Mononuclear cell (primary cell): Measurements from ENCODE around the gene SUMO2. TPM values are rescaled to one million over a fixed set of nuclear protein-coding genes. Genes with fewer than 3 reads are reported as not detected.
"Not testable (repeated sequence)": the region's sequence is repeated elsewhere in the genome, so short reads cannot be mapped to it uniquely, and the experiment has no call there.

Source experiments
- H3K27me3 ChIP-seq: 2 replicates; pipeline ENCODE4 v1.6.0; 2011; ENCODE audit warnings: low read length, control low read depth; ENCODE audit not compliant: insufficient read depth
- H3K4me1 ChIP-seq: 2 replicates; pipeline ENCODE4 v1.5.1; 2011; ENCODE audit warnings: mild to moderate bottlenecking, low read length, control low read depth; ENCODE audit not compliant: insufficient read depth
- H3K4me3 ChIP-seq: 2 replicates; pipeline ENCODE4 v1.5.1; 2011; ENCODE audit warnings: mild to moderate bottlenecking, low read length, moderate library complexity
- H3K9me3 ChIP-seq: 2 replicates; pipeline ENCODE4 v1.5.1; 2011; ENCODE audit warnings: low read depth, mild to moderate bottlenecking, control low read depth, low read length
- total RNA-seq: library from RNA; depleted of rRNA; stranded (reverse); fragments of >200 nt; gene quantifications from one replicate; pipeline ENCODE4 v1.2.3, GENCODE V29; 2012

The SUMO2 gene
- 64.4 TPM for total RNA-seq

- Histone ChIP-seq H3K4me1 (peaks cover 33% of the 10 kb centered on the region), H3K27me3 (no peaks in the 10 kb centered on the region), H3K9me3 (no peaks in the 10 kb centered on the region), H3K4me3 (peak within 1 kb of the TSS; percentile 94)
Measured at GRCh38 chr17:75182569-75183436, at the start of gene SUMO2. Gene SUMO2 (minus strand): TSS chr17:75182959. CDS start chr17:75182834, 125 bp downstream.

- no peak overlapping the region for H3K4me3 ChIP-seq
- no peaks in the 10 kb centered on the region for H3K27me3 ChIP-seq
- peaks cover 26% of the 10 kb centered on the region for H3K4me1 ChIP-seq
- no peaks in the 10 kb centered on the region for H3K9me3 ChIP-seq
Measured at GRCh38 chr17:75231741-75232464, 49.1 kb upstream of the SUMO2 start.

GRCh38 chr17:75231071-75231470 lies 48.3 kb upstream of the SUMO2 start:
- Histone ChIP-seq H3K4me3 (no peak overlapping the region), H3K9me3 (no peaks in the 10 kb centered on the region), H3K4me1 (peaks cover 26% of the 10 kb centered on the region), H3K27me3 (no peaks in the 10 kb centered on the region)

- Histone ChIP-seq H3K9me3 (no peaks in the 10 kb centered on the region), H3K4me1 (peaks cover 26% of the 10 kb centered on the region), H3K27me3 (no peaks in the 10 kb centered on the region), H3K4me3 (no peak overlapping the region)
Measured at GRCh38 chr17:75228847-75229246, 46.1 kb upstream of the SUMO2 start.

GRCh38 chr17:75228305-75228704 lies 45.5 kb upstream of the SUMO2 start:
- Histone ChIP-seq H3K4me1 (peaks cover 26% of the 10 kb centered on the region), H3K9me3 (no peaks in the 10 kb centered on the region), H3K4me3 (no peak overlapping the region), H3K27me3 (no peaks in the 10 kb centered on the region)

- Histone ChIP-seq H3K27me3 (no peaks in the 10 kb centered on the region), H3K4me3 (no peak overlapping the region), H3K4me1 (peaks cover 26% of the 10 kb centered on the region), H3K9me3 (no peaks in the 10 kb centered on the region)
Measured at GRCh38 chr17:75227729-75228128, 45.0 kb upstream of the SUMO2 start.

GRCh38 chr17:75225016-75225415 lies 42.3 kb upstream of the SUMO2 start:
- Histone ChIP-seq H3K9me3 (no peaks in the 10 kb centered on the region), H3K4me3 (no peak overlapping the region), H3K27me3 (no peaks in the 10 kb centered on the region), H3K4me1 (peaks cover 26% of the 10 kb centered on the region)

GRCh38 chr17:75219815-75220214 lies 37.1 kb upstream of the SUMO2 start:
- H3K4me1 ChIP-seq: no peaks in the 10 kb centered on the region
- H3K4me3 ChIP-seq: no peak overlapping the region
- no peaks in the 10 kb centered on the region for H3K9me3 ChIP-seq
- H3K27me3 ChIP-seq: no peaks in the 10 kb centered on the region

GRCh38 chr17:75218131-75218530 lies 35.4 kb upstream of the SUMO2 start:
- H3K4me3 ChIP-seq: no peak overlapping the region
- no peaks in the 10 kb centered on the region for H3K27me3 ChIP-seq
- H3K9me3 ChIP-seq: no peaks in the 10 kb centered on the region
- no peaks in the 10 kb centered on the region for H3K4me1 ChIP-seq

- Histone ChIP-seq H3K4me3 (no peak overlapping the region), H3K9me3 (no peaks in the 10 kb centered on the region), H3K4me1 (peaks cover 29% of the 10 kb centered on the region), H3K27me3 (no peaks in the 10 kb centered on the region)
Measured at GRCh38 chr17:75209061-75209460, 26.3 kb upstream of the SUMO2 start.

GRCh38 chr17:75208161-75208560 lies 25.4 kb upstream of the SUMO2 start:
- Histone ChIP-seq H3K4me1 (peaks cover 29% of the 10 kb centered on the region), H3K9me3 (no peaks in the 10 kb centered on the region), H3K4me3 (no peak overlapping the region), H3K27me3 (no peaks in the 10 kb centered on the region)

GRCh38 chr17:75207760-75208159 lies 25.0 kb upstream of the SUMO2 start:
- Histone ChIP-seq H3K27me3 (no peaks in the 10 kb centered on the region), H3K9me3 (no peaks in the 10 kb centered on the region), H3K4me1 (peaks cover 29% of the 10 kb centered on the region), H3K4me3 (no peak overlapping the region)

- not testable (repeated sequence) for H3K9me3 ChIP-seq, H3K27me3 ChIP-seq, H3K4me3 ChIP-seq
- H3K4me1 ChIP-seq: peaks cover 29% of the 10 kb centered on the region
Measured at GRCh38 chr17:75207050-75207407, 24.3 kb upstream of the SUMO2 start.

- no peaks in the 10 kb centered on the region for H3K27me3 ChIP-seq
- peak overlapping the region; percentile 85 for H3K4me3 ChIP-seq
- H3K4me1 ChIP-seq: peaks cover 29% of the 10 kb centered on the region
- no peaks in the 10 kb centered on the region for H3K9me3 ChIP-seq
Measured at GRCh38 chr17:75205793-75206163, 23.0 kb upstream of the SUMO2 start.

GRCh38 chr17:75205037-75205792 lies 22.5 kb upstream of the SUMO2 start, which contains the start of gene NUP85:
Gene NUP85 (plus strand): TSS chr17:75205679. CDS start chr17:75205762, 83 bp downstream.
- Histone ChIP-seq H3K4me3 (peak within 1 kb of the TSS; percentile 85), H3K4me1 (peaks cover 29% of the 10 kb centered on the region), H3K9me3 (no peaks in the 10 kb centered on the region), H3K27me3 (no peaks in the 10 kb centered on the region)
